ENCODE measurements around the gene SLC34A1.

Gene SLC34A1

GRCh38 chr5:177447066-177447610, 62.9 kb downstream of the SLC34A1 start:
- no peak for DNase-seq

GRCh38 chr5:177447611-177448243, 63.5 kb downstream of the SLC34A1 start:
- DNase-seq = no peak

All from KG1 (cell line).